Measurements from ENCODE around the gene ARGLU1.

The ARGLU1 gene

GRCh38 chr13:106528718-106529414 lies 39.1 kb downstream of the ARGLU1 start:
- TF ChIP-seq, protein P1, sequence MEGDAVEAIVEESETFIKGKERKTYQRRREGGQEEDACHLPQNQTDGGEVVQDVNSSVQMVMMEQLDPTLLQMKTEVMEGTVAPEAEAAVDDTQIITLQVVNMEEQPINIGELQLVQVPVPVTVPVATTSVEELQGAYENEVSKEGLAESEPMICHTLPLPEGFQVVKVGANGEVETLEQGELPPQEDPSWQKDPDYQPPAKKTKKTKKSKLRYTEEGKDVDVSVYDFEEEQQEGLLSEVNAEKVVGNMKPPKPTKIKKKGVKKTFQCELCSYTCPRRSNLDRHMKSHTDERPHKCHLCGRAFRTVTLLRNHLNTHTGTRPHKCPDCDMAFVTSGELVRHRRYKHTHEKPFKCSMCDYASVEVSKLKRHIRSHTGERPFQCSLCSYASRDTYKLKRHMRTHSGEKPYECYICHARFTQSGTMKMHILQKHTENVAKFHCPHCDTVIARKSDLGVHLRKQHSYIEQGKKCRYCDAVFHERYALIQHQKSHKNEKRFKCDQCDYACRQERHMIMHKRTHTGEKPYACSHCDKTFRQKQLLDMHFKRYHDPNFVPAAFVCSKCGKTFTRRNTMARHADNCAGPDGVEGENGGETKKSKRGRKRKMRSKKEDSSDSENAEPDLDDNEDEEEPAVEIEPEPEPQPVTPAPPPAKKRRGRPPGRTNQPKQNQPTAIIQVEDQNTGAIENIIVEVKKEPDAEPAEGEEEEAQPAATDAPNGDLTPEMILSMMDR (IDR thresholded peaks at IDR 0.05; ENCODE audit: low read depth, low read length), result no peak
- TF ChIP-seq MYC (IDR thresholded peaks at IDR 0.05; ENCODE audit: low read depth, low read length) (no peak), POLR2A (IDR thresholded peaks at IDR 0.05; ENCODE audit: extremely low read depth, insufficient read length) (no peak), MAX (IDR thresholded peaks at IDR 0.05; ENCODE audit: low read depth, low read length) (no peak)
- DNase-seq (ENCODE audit: low read depth), result no peak

DNA sequence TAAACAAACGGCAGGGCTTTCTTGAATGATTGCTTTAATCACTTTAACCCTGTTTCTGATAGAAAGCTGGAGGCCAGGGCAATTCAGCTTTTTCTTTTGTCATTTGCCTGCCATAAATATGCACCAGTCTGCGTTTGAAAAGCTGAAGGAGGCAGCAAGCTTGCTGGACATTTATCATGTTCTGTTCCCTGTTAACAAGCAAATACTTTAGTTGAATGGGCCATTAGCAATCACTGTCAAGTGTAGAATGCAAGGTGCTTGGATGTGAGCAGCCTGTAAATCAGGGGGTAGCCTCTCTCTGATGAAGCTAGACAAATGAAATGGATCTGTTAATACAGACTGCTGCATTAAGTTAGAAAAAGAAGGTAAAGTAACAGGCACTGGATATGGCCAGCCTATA lies 40.1 kb downstream of the ARGLU1 start:
- TF ChIP-seq MAX (IDR thresholded peaks at IDR 0.05; ENCODE audit: low read depth, low read length), result no peak
- no peak for TF ChIP-seq POLR2A (IDR thresholded peaks at IDR 0.05; ENCODE audit: extremely low read depth, insufficient read length)
- TF ChIP-seq, protein P1 (IDR thresholded peaks at IDR 0.05; ENCODE audit: low read depth, low read length), result no peak
- no peak for TF ChIP-seq MYC (IDR thresholded peaks at IDR 0.05; ENCODE audit: low read depth, low read length)
- no peak for DNase-seq (ENCODE audit: low read depth)
- no peak overlapping the region for H3K4me3 ChIP-seq (ENCODE audit: low read depth, low read length)

More at GRCh38 chr13:106528718-106529414, 39.1 kb downstream of the ARGLU1 start:
- no peak overlapping the region for H3K4me3 ChIP-seq (ENCODE audit: low read depth, low read length)

DNA sequence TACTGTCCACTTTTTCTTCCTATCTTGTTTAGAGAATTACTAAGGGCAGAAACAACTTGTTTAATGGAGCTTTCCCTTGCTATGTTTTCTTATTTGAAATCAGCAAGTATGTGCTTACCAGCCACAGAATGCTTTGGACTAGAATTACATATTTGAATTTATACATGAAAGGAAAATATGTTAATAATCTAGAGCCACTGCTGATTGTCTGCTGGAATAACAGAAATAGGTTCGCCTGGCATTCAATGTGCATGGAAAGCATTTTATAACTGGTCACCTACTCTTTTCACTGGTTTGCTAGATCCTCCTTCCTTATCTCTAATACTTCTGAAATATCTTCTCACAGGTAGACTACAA lies 40.5 kb downstream of the ARGLU1 start:
- no peak for DNase-seq (ENCODE audit: low read depth)
- TF ChIP-seq MAX (IDR thresholded peaks at IDR 0.05; ENCODE audit: low read depth, low read length) (no peak), POLR2A (IDR thresholded peaks at IDR 0.05; ENCODE audit: extremely low read depth, insufficient read length) (no peak), MYC (IDR thresholded peaks at IDR 0.05; ENCODE audit: low read depth, low read length) (no peak)
- H3K4me3 ChIP-seq (ENCODE audit: low read depth, low read length), result no peak overlapping the region

DNA sequence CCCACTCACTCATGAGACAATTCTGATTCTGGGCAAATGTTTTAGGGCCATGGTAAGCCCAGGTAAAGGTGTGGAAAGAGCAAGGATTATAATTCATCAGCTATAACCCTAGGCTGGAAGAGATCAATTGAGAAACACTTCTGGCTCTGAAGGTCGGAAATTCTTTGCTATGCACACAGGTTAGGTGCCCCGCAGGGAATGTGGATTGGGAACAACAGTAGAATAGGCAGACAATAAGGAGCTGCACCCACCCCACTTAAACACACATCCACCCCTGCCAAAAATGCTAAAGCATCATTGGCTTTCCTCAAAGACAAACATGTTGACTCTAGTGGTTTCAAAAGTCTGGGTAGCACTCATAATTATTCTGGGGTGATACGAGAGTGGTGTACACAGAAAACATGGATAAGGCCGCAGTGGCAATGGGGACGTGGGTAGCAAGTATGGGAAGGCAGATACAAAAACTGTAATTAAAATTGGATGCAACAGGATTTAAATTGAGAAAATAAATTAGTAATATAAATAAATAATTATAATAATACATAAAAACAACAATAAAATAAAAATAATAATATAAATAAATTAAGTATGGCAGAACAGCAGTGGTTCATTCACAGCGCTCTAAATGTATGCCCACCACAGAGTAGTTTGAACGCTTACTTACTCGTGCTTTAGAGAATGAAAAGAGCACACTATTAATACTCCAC lies 41.0 kb downstream of the ARGLU1 start:
- no peak for DNase-seq (ENCODE audit: low read depth)
- H3K4me3 ChIP-seq (ENCODE audit: low read depth, low read length), result no peak overlapping the region
- no peak for TF ChIP-seq POLR2A (IDR thresholded peaks at IDR 0.05; ENCODE audit: extremely low read depth, insufficient read length)
- TF ChIP-seq, protein P1 (IDR thresholded peaks at IDR 0.05; ENCODE audit: low read depth, low read length), result no peak
- no peak for TF ChIP-seq MAX (IDR thresholded peaks at IDR 0.05; ENCODE audit: low read depth, low read length)
- no peak for TF ChIP-seq MYC (IDR thresholded peaks at IDR 0.05; ENCODE audit: low read depth, low read length)

- no peak for DNase-seq (ENCODE audit: low read depth)
- TF ChIP-seq, protein P1 (IDR thresholded peaks at IDR 0.05; ENCODE audit: low read depth, low read length), result no peak
- TF ChIP-seq MYC (IDR thresholded peaks at IDR 0.05; ENCODE audit: low read depth, low read length) (no peak), MAX (IDR thresholded peaks at IDR 0.05; ENCODE audit: low read depth, low read length) (no peak), POLR2A (IDR thresholded peaks at IDR 0.05; ENCODE audit: extremely low read depth, insufficient read length) (no peak)
- H3K4me3 ChIP-seq (ENCODE audit: low read depth, low read length), result no peak overlapping the region
These were observed 42.1 kb downstream of the ARGLU1 start for GRCh38 chr13:106525865-106526264.

GRCh38 chr13:106524108-106524507 lies 43.8 kb downstream of the ARGLU1 start:
- DNase-seq (ENCODE audit: low read depth), result no peak
- TF ChIP-seq MAX (IDR thresholded peaks at IDR 0.05; ENCODE audit: low read depth, low read length), result no peak
- no peak for TF ChIP-seq POLR2A (IDR thresholded peaks at IDR 0.05; ENCODE audit: extremely low read depth, insufficient read length)
- TF ChIP-seq, protein P1 (IDR thresholded peaks at IDR 0.05; ENCODE audit: low read depth, low read length), result no peak
- no peak for TF ChIP-seq MYC (IDR thresholded peaks at IDR 0.05; ENCODE audit: low read depth, low read length)
- H3K4me3 ChIP-seq (ENCODE audit: low read depth, low read length), result no peak overlapping the region
